ENCODE measurements around the gene L1TD1. TPM values are rescaled to one million over a fixed set of nuclear protein-coding genes. Genes with fewer than 3 reads are reported as not detected.

The L1TD1 gene
- polyA plus RNA-seq, 1 donor from 2014 or later, result not detected

GRCh38 chr1:62260688-62261087 is 66.0 kb downstream of the L1TD1 start:
- Histone ChIP-seq H3F3A (ENCODE audit: insufficient read depth, low read length, poor library complexity, severe bottlenecking) (no peaks in the 10 kb centered on the region), H3K27me3 (ENCODE audit: insufficient read depth, low read depth, low read length) (no peaks in the 10 kb centered on the region), H3K4me3 (ENCODE audit: low read length) (no peak overlapping the region), H3K36me3 (ENCODE audit: insufficient read depth, low read length) (no peaks in the 10 kb centered on the region), H3K9ac (ENCODE audit: low read length) (no peak overlapping the region), H2AFZ (ENCODE audit: low read depth, low read length) (no peak overlapping the region), H3K9me2 (ENCODE audit: insufficient read depth, low read length) (no peaks in the 10 kb centered on the region), H3K4me2 (ENCODE audit: low read length) (no peak overlapping the region), H3K9me3 (ENCODE audit: low read length) (no peaks in the 10 kb centered on the region), H4K20me1 (ENCODE audit: insufficient read depth) (no peaks in the 10 kb centered on the region), H3K27ac (ENCODE audit: low read length) (no peak overlapping the region), H3K79me2 (replicated peaks; ENCODE audit: insufficient read depth, low read length) (no peaks in the 10 kb centered on the region)
- TF ChIP-seq REST (IDR thresholded peaks at IDR 0.05; ENCODE audit: borderline replicate concordance) (no peak), SMC3 (conservative IDR thresholded peaks at IDR 0.05; ENCODE audit: poor library complexity) (no peak), RAD21 (conservative IDR thresholded peaks at IDR 0.05) (no peak), EP300 (conservative IDR thresholded peaks at IDR 0.05; ENCODE audit: poor library complexity, severe bottlenecking) (no peak), CTCF (IDR thresholded peaks at IDR 0.05; ENCODE audit: poor library complexity, severe bottlenecking) (no peak), POLR2AphosphoS5 (IDR thresholded peaks at IDR 0.05) (no peak), TAF1 (IDR thresholded peaks at IDR 0.05; ENCODE audit: low read depth) (no peak), MXI1 (conservative IDR thresholded peaks at IDR 0.05; ENCODE audit: poor library complexity, severe bottlenecking) (no peak), EZH2 (IDR thresholded peaks at IDR 0.05; ENCODE audit: borderline replicate concordance, insufficient read depth, low read length, poor library complexity, severe bottlenecking) (no peak)

Other genes starting within 250 kb of the L1TD1 start
- 0.25 and 0.34 TPM in 2 replicates for gene KANK4, start 124.6 kb downstream of the L1TD1 start, polyA plus RNA-seq
- 20.3 and 21.2 TPM in 2 replicates for gene USP1, start 242.2 kb downstream of the L1TD1 start, polyA plus RNA-seq

Measured in neural cell (in vitro differentiated cells).